GM19023 (cell line): Measurements from ENCODE around the gene SLX4IP.

Source experiments
- ATAC-seq: cut with Tn5 transposase; IDR thresholded peaks from one replicate; pipeline ENCODE4 v1.9.1; 2021; ENCODE audit warnings: mild to moderate bottlenecking, moderate library complexity; ENCODE audit not compliant: unreplicated experiment

SLX4IP gene

GRCh38 chr20:10513931-10514575 lies 78.9 kb downstream of the SLX4IP start:
- ATAC-seq, result no peak

DNA sequence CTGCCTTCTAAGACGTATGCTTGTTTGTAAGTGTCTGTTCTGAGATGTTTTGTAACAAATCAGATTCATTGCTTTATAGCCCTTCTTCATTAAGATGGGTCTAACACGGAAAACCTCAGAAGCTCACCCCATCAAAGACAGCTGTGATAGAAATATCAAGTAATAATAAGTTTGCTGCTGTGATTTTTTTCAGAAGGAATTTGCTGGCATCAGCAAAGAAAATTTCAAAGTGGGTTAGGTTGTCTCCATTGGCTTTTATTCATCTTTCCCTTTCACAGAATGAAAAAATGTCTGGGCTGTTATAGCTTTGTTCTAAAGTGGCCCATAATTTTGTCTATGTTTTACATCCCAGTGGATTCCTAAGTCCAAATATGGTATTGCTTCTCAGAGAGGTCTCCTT lies 81.4 kb downstream of the SLX4IP start:
- no peak for ATAC-seq

- ATAC-seq, result peak; percentile 59
Observed at GRCh38 chr20:10519361-10520046, 84.4 kb downstream of the SLX4IP start.

GRCh38 chr20:10520528-10520927 lies 85.4 kb downstream of the SLX4IP start:
- no peak for ATAC-seq

- no peak for ATAC-seq
Observed at GRCh38 chr20:10521068-10521831, 86.1 kb downstream of the SLX4IP start.

- no peak for ATAC-seq
Observed at GRCh38 chr20:10521836-10522235, 86.7 kb downstream of the SLX4IP start.

- ATAC-seq, result no peak
Observed at GRCh38 chr20:10522328-10522727, 87.2 kb downstream of the SLX4IP start.

DNA sequence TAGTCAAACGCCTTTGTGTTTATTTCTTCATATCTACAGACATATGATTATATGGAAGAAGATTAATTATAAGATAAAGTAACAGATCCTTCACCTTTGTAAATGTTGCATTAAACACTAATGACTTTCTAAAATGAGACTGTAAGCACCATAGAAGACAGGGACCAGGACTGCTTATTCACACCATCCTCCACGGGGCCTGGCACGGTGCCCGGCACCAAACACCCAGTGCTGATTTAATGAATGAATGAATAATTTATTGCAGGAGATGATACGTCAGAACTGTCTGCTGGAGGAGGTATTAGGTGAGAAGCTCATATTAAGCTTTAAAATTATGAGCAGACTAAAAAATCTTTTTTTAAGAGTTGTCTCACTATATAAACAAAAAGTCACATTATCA lies 88.3 kb downstream of the SLX4IP start:
- ATAC-seq, result no peak

DNA sequence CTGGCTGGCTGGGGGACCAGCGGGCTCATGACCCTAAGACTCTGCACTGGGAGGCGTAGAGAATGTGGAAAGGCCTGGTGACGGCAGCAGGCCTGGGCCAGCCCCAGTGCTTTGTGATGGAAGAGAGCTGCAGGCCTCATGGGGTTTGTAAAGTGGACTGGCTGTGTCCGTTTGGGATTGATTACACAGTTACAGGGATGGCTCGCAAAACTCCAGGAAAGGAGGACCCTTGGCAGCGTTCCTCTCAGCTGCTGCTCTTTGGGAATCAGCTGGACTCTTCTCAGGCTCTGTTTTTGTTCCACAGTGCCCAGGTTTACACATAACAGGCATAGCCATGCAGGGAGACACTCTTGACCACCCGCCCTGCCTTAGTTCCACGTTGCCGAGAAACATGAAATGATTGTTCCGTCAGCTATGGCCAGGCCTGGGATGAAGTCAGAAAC lies 89.0 kb downstream of the SLX4IP start:
- ATAC-seq, result no peak

- ATAC-seq, result no peak
Observed at GRCh38 chr20:10524643-10525042, 89.5 kb downstream of the SLX4IP start.

DNA sequence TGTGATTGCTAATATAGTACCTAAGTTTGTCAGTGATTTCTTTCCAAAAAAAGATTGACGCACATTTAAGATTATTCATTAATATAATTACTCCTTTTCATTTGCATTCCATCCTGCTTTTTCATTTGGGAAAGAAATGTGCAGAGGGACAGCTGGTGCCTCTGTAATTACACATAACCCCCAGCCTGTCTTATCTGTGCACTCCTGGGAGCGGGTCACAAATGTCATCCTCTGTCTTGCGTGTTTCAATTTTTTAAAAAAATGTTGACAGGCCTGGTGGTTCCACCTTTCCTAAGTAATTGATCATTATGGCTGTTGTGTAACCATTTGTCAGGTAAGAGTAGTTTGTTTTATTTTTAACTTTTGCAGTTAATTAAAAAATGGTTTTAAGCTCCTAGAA lies 92.7 kb downstream of the SLX4IP start:
- no peak for ATAC-seq

- no peak for ATAC-seq
Observed at GRCh38 chr20:10530883-10531282, 95.8 kb downstream of the SLX4IP start.

DNA sequence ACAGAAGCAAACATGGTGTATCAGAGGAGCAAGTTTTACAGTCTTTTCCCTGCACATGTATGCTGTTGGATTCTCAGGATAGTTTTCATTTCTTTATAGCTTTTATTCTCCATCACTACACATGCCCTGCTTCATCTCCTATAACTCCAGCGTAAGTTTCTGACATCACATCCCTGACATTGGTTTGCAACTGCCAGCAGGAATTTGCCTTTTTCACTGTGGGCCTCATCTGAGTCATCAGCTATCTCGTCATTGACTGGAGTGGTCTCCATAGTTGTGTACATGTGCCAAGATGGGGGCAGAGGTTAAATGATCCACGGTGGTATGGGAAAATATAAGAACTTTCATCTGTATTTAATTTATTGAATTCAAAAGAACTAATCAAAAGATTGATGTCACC lies 96.7 kb downstream of the SLX4IP start:
- no peak for ATAC-seq

- ATAC-seq, result no peak
Observed at GRCh38 chr20:10532361-10532760, 97.3 kb downstream of the SLX4IP start.

GRCh38 chr20:10536531-10536930 lies 101.4 kb downstream of the SLX4IP start:
- no peak for ATAC-seq

- ATAC-seq, result no peak
Observed at GRCh38 chr20:10537850-10538480, 102.9 kb downstream of the SLX4IP start.

GRCh38 chr20:10538768-10539167 lies 103.7 kb downstream of the SLX4IP start:
- ATAC-seq, result no peak

GRCh38 chr20:10539818-10540553 lies 104.9 kb downstream of the SLX4IP start:
- ATAC-seq, result no peak

- ATAC-seq, result no peak
Observed at GRCh38 chr20:10540636-10541493, 105.8 kb downstream of the SLX4IP start.
